Trophoblast cell (in vitro differentiated cells and primary cell): ENCODE data around the gene TTC24.
"Not testable (repeated sequence)": the region's sequence is repeated elsewhere in the genome, so short reads cannot be mapped to it uniquely, and the experiment has no call there.

Experiments used
- DNase-seq, 2 donors: peaks; one replicate each; pipeline ENCODE4 v3.0.0-alpha.2; 2016
- H2AFZ ChIP-seq: 2 replicates; pipeline ENCODE4 v1.6.1; 2013; ENCODE audit warnings: low read length, moderate library complexity, mild to moderate bottlenecking; ENCODE audit not compliant: insufficient read depth, poor library complexity
- H2AK5ac ChIP-seq: 2 replicates; pipeline ENCODE4 v1.6.1; 2013; ENCODE audit warnings: mild to moderate bottlenecking, low read length
- H2BK120ac ChIP-seq: 2 replicates; pipeline ENCODE4 v1.6.1; 2013; ENCODE audit warnings: low read length, mild to moderate bottlenecking, moderate library complexity; ENCODE audit not compliant: insufficient read depth, poor library complexity
- H2BK12ac ChIP-seq: 2 replicates; pipeline ENCODE4 v1.6.1; 2013; ENCODE audit warnings: mild to moderate bottlenecking, low read length, moderate library complexity
- H2BK5ac ChIP-seq: 2 replicates; pipeline ENCODE4 v1.6.1; 2013; ENCODE audit warnings: low read length, low read depth, moderate library complexity, mild to moderate bottlenecking; ENCODE audit not compliant: poor library complexity
- H3K14ac ChIP-seq: 2 replicates; pipeline ENCODE4 v1.6.1; 2013; ENCODE audit warnings: mild to moderate bottlenecking, low read length
- H3K18ac ChIP-seq: 2 replicates; pipeline ENCODE4 v1.6.1; 2013; ENCODE audit warnings: mild to moderate bottlenecking, low read length
- H3K23ac ChIP-seq: 2 replicates; pipeline ENCODE4 v1.6.1; 2013; ENCODE audit warnings: low read length
- H3K27ac ChIP-seq: 2 replicates; pipeline ENCODE4 v1.5.1; 2013; ENCODE audit warnings: low read depth, mild to moderate bottlenecking, inconsistent platforms, low read length, moderate library complexity
- H3K27me3 ChIP-seq: 2 replicates; pipeline ENCODE4 v1.6.1; 2013; ENCODE audit warnings: inconsistent platforms, mild to moderate bottlenecking, low read length, moderate library complexity; ENCODE audit not compliant: insufficient read depth
- H3K36me3 ChIP-seq, 2 experiments: 1 replicate in 1 of 2; 2 replicates in 1 of 2; pipeline ENCODE4 v1.6.1; 2013; ENCODE audit warnings: low read length in 2 of 2, mild to moderate bottlenecking in 2 of 2, moderate library complexity in 1 of 2; ENCODE audit not compliant: insufficient read depth in 2 of 2, control insufficient read depth in 1 of 2
- H3K4ac ChIP-seq: 2 replicates; pipeline ENCODE4 v1.6.1; 2013; ENCODE audit warnings: low read depth, mild to moderate bottlenecking, low read length, moderate library complexity
- H3K4me1 ChIP-seq, 2 experiments: 1 replicate in 1 of 2; 2 replicates in 1 of 2; pipeline ENCODE4 v1.6.1; 2013; ENCODE audit warnings: low read length in 2 of 2, mild to moderate bottlenecking in 2 of 2, moderate library complexity in 1 of 2; ENCODE audit not compliant: insufficient read depth in 2 of 2, control insufficient read depth in 1 of 2
- H3K4me2 ChIP-seq: 2 replicates; pipeline ENCODE4 v1.6.1; 2013; ENCODE audit warnings: inconsistent platforms, mild to moderate bottlenecking, low read length, moderate library complexity
- H3K4me3 ChIP-seq: 2 replicates; pipeline ENCODE4 v1.5.1; 2013; ENCODE audit warnings: mild to moderate bottlenecking, low read depth, low read length, inconsistent platforms
- H3K79me1 ChIP-seq: one replicate; pipeline ENCODE4 v1.6.1; 2013; ENCODE audit warnings: low read length
- H3K79me2 ChIP-seq: 2 replicates; pipeline ENCODE4 v1.6.1; 2013; ENCODE audit warnings: low read length, mild to moderate bottlenecking; ENCODE audit not compliant: control insufficient read depth, insufficient read depth, poor library complexity
- H3K9ac ChIP-seq: 2 replicates; pipeline ENCODE4 v1.6.1; 2013; ENCODE audit warnings: mild to moderate bottlenecking, low read length
- H3K9me3 ChIP-seq: 2 replicates; pipeline ENCODE4 v1.6.1; 2013; ENCODE audit warnings: low read depth, mild to moderate bottlenecking, control low read depth, inconsistent platforms, low read length; ENCODE audit not compliant: insufficient read depth
- H4K12ac ChIP-seq: 2 replicates; pipeline ENCODE4 v1.6.1; 2013; ENCODE audit warnings: low read depth, mild to moderate bottlenecking, low read length, moderate library complexity
- H4K8ac ChIP-seq: 2 replicates; pipeline ENCODE4 v1.6.1; 2013; ENCODE audit warnings: low read depth, mild to moderate bottlenecking, low read length, moderate library complexity
- H4K91ac ChIP-seq: one replicate; pipeline ENCODE4 v1.6.1; 2013; ENCODE audit warnings: low read depth, mild to moderate bottlenecking, low read length, moderate library complexity
- WGBS: extraction: QIAGEN DNeasy Blood & Tissue Kit; methylation state at CpG from one replicate; pipeline ENCODE4 v1.1.7; 2013; ENCODE audit warnings: missing lambda C conversion rate; ENCODE audit not compliant: insufficient read length, insufficient coverage; ENCODE audit errors: extremely low coverage; 5-methylcytosine and 5-hydroxymethylcytosine counted together

Gene TTC24

DNA sequence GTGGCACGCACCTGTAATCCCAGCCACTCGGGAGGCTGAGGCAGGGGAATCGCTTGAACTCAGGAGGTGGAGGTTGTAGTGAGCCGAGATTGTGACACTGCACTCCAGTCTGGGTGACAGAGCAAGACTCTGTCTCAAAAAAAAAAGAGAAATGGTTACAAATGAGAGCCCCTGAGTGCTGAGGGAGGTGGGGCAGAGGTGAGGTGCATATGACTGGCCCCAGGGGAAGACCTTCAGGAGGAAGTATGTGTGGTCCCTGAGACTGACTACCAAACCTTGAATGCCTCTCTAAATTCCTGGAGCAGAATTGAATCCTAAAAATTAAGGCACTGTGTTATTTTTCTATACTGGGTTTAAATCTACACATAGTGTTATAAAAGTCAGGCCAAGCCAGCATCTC lies 27.8 kb downstream of the TTC24 start:
- not testable (repeated sequence) for H3K27me3 ChIP-seq, H3K4me2 ChIP-seq, H3K14ac ChIP-seq, H3K36me3 ChIP-seq, H3K79me2 ChIP-seq, H3K4ac ChIP-seq, H3K79me1 ChIP-seq, H4K91ac ChIP-seq, H2AFZ ChIP-seq, H4K12ac ChIP-seq, H3K4me3 ChIP-seq, DNase-seq, H3K27ac ChIP-seq, H2BK120ac ChIP-seq, H2BK12ac ChIP-seq, H3K23ac ChIP-seq, H3K9ac ChIP-seq, H2BK5ac ChIP-seq, H3K4me1 ChIP-seq, H3K9me3 ChIP-seq, H3K18ac ChIP-seq, H2AK5ac ChIP-seq, H4K8ac ChIP-seq
- no CpG with 5 or more reads among the region's 4 CpGs for WGBS

DNA sequence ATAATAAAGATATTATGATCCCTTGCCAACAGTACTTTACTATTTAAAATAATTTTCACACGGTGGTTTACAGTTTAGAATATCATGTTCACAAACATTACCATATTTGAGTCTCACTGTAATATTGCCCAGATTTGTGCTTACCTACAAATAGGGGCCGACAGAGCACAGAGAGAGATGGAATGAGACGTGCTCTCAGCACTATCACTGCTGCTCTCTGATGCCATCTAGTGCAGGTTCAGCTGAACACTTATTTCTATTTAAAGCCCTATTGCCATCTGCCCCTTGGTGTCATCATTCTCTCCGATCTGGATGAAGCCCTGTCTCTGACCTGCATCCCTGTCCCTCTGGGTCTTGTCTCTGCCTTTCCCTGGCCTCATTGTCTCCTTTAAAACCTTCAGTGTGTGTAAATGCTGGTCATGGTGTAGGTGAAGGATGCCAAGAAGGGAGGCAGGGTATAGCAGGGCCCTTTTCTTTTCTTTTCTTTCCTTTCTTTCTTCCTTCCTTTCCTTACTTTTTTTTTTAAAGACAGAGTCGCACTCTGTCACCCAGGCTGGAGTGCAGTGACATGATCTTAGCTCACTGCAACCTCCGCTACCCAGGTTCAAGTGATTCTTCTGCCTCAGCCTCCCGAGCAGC lies 28.6 kb downstream of the TTC24 start:
- no peaks in the 10 kb centered on the region for H3K79me1 ChIP-seq
- H3K79me2 ChIP-seq: no peaks in the 10 kb centered on the region
- H2BK12ac ChIP-seq: no peak overlapping the region
- peak; percentile 79 to 88 for DNase-seq
- H3K27me3 ChIP-seq: no peaks in the 10 kb centered on the region
- no peak overlapping the region for H3K18ac ChIP-seq
- H3K4ac ChIP-seq: no peak overlapping the region
- H2AK5ac ChIP-seq: no peak overlapping the region
- no peak overlapping the region for H3K4me2 ChIP-seq
- H3K9ac ChIP-seq: no peak overlapping the region
- H3K4me3 ChIP-seq: no peak overlapping the region
- H3K23ac ChIP-seq: no peak overlapping the region
- no peak overlapping the region for H4K12ac ChIP-seq
- no peak overlapping the region for H2BK5ac ChIP-seq
- H3K36me3 ChIP-seq: no peaks in the 10 kb centered on the region
- no peak overlapping the region for H3K14ac ChIP-seq
- H4K91ac ChIP-seq: no peak overlapping the region
- no peaks in the 10 kb centered on the region for H3K4me1 ChIP-seq
- no peak overlapping the region for H4K8ac ChIP-seq
- H3K27ac ChIP-seq: no peak overlapping the region
- no peak overlapping the region for H2BK120ac ChIP-seq
- WGBS: no CpG with 5 or more reads among the region's 7 CpGs
- H2AFZ ChIP-seq: no peak overlapping the region
- peaks cover 2% of the 10 kb centered on the region for H3K9me3 ChIP-seq

GRCh38 chr1:156608981-156609380 lies 29.5 kb downstream of the TTC24 start:
- Histone ChIP-seq H3K4me2 (no peak overlapping the region), H3K9ac (no peak overlapping the region), H3K4ac (no peak overlapping the region), H3K27ac (no peak overlapping the region), H2BK12ac (no peak overlapping the region), H3K18ac (no peak overlapping the region), H2BK5ac (no peak overlapping the region), H3K14ac (no peak overlapping the region), H4K8ac (no peak overlapping the region), H2BK120ac (no peak overlapping the region), H2AK5ac (no peak overlapping the region), H4K91ac (no peak overlapping the region), H3K79me2 (no peaks in the 10 kb centered on the region), H3K23ac (no peak overlapping the region), H2AFZ (no peak overlapping the region), H3K27me3 (no peaks in the 10 kb centered on the region), H3K9me3 (peaks cover 2% of the 10 kb centered on the region), H3K79me1 (no peaks in the 10 kb centered on the region), H3K4me3 (no peak overlapping the region), H3K4me1 (no peaks in the 10 kb centered on the region), H3K36me3 (no peaks in the 10 kb centered on the region), H4K12ac (no peak overlapping the region)
- WGBS: no CpG with 5 or more reads among the region's 6 CpGs
- peak; percentile 48 to 61 for DNase-seq

- not testable (repeated sequence) for H3K23ac ChIP-seq, H3K79me2 ChIP-seq, H3K4me1 ChIP-seq, H3K27ac ChIP-seq, H2BK120ac ChIP-seq, H4K8ac ChIP-seq, H3K79me1 ChIP-seq, H4K91ac ChIP-seq, DNase-seq, H3K4me2 ChIP-seq, H3K14ac ChIP-seq, H2AFZ ChIP-seq, H2BK12ac ChIP-seq, H3K4me3 ChIP-seq, H2AK5ac ChIP-seq, H4K12ac ChIP-seq, H3K36me3 ChIP-seq, H3K9me3 ChIP-seq, H3K18ac ChIP-seq, H2BK5ac ChIP-seq, H3K9ac ChIP-seq, H3K27me3 ChIP-seq, H3K4ac ChIP-seq
- WGBS: no CpG with 5 or more reads among the region's 9 CpGs
These were observed 30.5 kb downstream of the TTC24 start for GRCh38 chr1:156610072-156610471.
